GM19395 (cell line): ENCODE measurements around the gene IGLL5.

Experiments used
- ATAC-seq: cut with Tn5 transposase; IDR thresholded peaks from one replicate; pipeline ENCODE4 v1.9.1; 2021; ENCODE audit warnings: mild to moderate bottlenecking, moderate library complexity; ENCODE audit not compliant: unreplicated experiment

The IGLL5 gene

GRCh38 chr22:22858559-22858937 is 29.1 kb upstream of the IGLL5 start:
- no peak for ATAC-seq

GRCh38 chr22:22863001-22863400 is 24.6 kb upstream of the IGLL5 start:
- ATAC-seq: no peak

GRCh38 chr22:22865311-22866072 is 22.1 kb upstream of the IGLL5 start:
- peak; percentile 63 for ATAC-seq

GRCh38 chr22:22866381-22867111 is 21.1 kb upstream of the IGLL5 start:
- no peak for ATAC-seq

GRCh38 chr22:22867996-22868715 is 19.5 kb upstream of the IGLL5 start:
- no peak for ATAC-seq

GRCh38 chr22:22870577-22871404 is 16.8 kb upstream of the IGLL5 start:
- ATAC-seq: no peak

GRCh38 chr22:22871536-22872278 is 15.9 kb upstream of the IGLL5 start:
- ATAC-seq: no peak

GRCh38 chr22:22872722-22873708 is 14.6 kb upstream of the IGLL5 start:
- ATAC-seq: no peak

GRCh38 chr22:22877523-22878210 is 9.9 kb upstream of the IGLL5 start:
- no peak for ATAC-seq

- no peak for ATAC-seq
Observed at GRCh38 chr22:22878211-22878570, 9.4 kb upstream of the IGLL5 start.

GRCh38 chr22:22878801-22879674 is 8.6 kb upstream of the IGLL5 start:
- ATAC-seq: no peak

GRCh38 chr22:22879675-22880155 is 7.9 kb upstream of the IGLL5 start:
- ATAC-seq: no peak

GRCh38 chr22:22880645-22881044 is 7.0 kb upstream of the IGLL5 start:
- no peak for ATAC-seq

GRCh38 chr22:22881116-22882000 is 6.3 kb upstream of the IGLL5 start:
- no peak for ATAC-seq

- no peak for ATAC-seq
Observed at GRCh38 chr22:22882033-22882717, 5.4 kb upstream of the IGLL5 start.
